Stomach (tissue), 4 donors: ENCODE data around the gene TRMU.
"Not testable (repeated sequence)": the region's sequence is repeated elsewhere in the genome, so short reads cannot be mapped to it uniquely, and the experiment has no call there.

Experiments
- EP300 ChIP-seq: sonication (generic); formaldehyde crosslinking; IDR thresholded peaks from one replicate; pipeline ENCODE4 v1.6.1; 2017; ENCODE audit warnings: antibody characterized with exemption
- TF ChIP-seq, protein P1 (sequence below), 7 experiments: fragments of 450-650 bp in 4 of 7; fragments of 200-600 bp in 3 of 7; sonication (generic) in 3 of 7; IDR thresholded peaks; one replicate each; pipeline ENCODE4 v1.5.1; 2016 to 2019; ENCODE audit warnings: antibody characterized with exemption in 7 of 7, control low read depth in 2 of 7, mild to moderate bottlenecking in 1 of 7

DNA sequence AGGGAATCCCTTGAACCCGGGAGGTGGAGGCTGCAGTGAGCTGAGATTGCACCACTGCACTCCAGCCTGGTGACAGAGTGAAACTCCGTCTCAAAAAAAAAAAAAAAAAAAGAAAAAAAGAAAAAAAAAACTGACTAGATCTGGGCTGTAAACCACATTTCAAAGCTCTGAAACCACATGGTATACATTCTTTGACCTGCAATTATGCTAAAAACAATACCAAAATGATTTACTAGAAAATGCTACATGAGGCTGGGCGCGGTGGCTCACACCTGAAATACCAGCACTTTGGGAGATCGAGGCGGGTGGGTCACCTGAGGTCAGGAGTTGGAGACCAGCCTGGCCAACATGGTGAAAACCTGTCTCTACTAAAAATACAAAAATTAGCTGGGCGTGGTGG, 68.4 kb downstream of the TRMU start:
- TF ChIP-seq EP300: not testable (repeated sequence)
- TF ChIP-seq, protein P1, sequence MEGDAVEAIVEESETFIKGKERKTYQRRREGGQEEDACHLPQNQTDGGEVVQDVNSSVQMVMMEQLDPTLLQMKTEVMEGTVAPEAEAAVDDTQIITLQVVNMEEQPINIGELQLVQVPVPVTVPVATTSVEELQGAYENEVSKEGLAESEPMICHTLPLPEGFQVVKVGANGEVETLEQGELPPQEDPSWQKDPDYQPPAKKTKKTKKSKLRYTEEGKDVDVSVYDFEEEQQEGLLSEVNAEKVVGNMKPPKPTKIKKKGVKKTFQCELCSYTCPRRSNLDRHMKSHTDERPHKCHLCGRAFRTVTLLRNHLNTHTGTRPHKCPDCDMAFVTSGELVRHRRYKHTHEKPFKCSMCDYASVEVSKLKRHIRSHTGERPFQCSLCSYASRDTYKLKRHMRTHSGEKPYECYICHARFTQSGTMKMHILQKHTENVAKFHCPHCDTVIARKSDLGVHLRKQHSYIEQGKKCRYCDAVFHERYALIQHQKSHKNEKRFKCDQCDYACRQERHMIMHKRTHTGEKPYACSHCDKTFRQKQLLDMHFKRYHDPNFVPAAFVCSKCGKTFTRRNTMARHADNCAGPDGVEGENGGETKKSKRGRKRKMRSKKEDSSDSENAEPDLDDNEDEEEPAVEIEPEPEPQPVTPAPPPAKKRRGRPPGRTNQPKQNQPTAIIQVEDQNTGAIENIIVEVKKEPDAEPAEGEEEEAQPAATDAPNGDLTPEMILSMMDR (IDR thresholded peaks at IDR 0.05): not testable (repeated sequence)
